DOHH2 (cell line): ENCODE data around the gene OPRL1.
"Not testable (repeated sequence)": the region's sequence is repeated elsewhere in the genome, so short reads cannot be mapped to it uniquely, and the experiment has no call there.

Source experiments
- EZH2phosphoT487 ChIP-seq: fragments of 200-600 bp; sonication (generic); IDR thresholded peaks from 2 replicates; pipeline ENCODE4 v1.6.1; 2017; ENCODE audit warnings: borderline replicate concordance, mild to moderate bottlenecking, antibody characterized with exemption, low read length, moderate library complexity, mixed read lengths
- TF ChIP-seq, protein P1 (sequence below): fragments of 200-600 bp; sonication (generic); IDR thresholded peaks from one replicate; pipeline ENCODE4 v1.5.1; 2014; ENCODE audit warnings: antibody characterized with exemption, mild to moderate bottlenecking, low read depth, low read length; ENCODE audit not compliant: poor library complexity, severe bottlenecking

DNA sequence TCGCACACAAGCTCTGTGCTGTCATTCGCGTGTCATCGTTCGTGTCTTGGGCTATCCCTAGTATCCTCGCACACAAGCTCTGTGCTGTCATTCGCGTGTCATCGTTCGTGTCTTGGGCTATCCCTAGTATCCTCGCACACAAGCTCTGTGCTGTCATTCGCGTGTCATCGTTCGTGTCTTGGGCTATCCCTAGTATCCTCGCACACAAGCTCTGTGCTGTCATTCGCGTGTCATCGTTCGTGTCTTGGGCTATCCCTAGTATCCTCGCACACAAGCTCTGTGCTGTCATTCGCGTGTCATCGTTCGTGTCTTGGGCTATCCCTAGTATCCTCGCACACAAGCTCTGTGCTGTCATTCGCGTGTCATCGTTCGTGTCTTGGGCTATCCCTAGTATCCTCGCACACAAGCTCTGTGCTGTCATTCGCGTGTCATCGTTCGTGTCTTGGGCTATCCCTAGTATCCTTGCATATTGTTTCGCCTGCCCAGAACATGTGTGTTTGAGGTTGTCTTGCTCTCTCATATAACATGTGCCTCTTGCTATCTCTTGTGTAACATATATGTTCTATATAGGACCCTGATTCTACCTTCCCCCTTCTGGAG, 7.4 kb downstream of the OPRL1 start:
- TF ChIP-seq, protein P1, sequence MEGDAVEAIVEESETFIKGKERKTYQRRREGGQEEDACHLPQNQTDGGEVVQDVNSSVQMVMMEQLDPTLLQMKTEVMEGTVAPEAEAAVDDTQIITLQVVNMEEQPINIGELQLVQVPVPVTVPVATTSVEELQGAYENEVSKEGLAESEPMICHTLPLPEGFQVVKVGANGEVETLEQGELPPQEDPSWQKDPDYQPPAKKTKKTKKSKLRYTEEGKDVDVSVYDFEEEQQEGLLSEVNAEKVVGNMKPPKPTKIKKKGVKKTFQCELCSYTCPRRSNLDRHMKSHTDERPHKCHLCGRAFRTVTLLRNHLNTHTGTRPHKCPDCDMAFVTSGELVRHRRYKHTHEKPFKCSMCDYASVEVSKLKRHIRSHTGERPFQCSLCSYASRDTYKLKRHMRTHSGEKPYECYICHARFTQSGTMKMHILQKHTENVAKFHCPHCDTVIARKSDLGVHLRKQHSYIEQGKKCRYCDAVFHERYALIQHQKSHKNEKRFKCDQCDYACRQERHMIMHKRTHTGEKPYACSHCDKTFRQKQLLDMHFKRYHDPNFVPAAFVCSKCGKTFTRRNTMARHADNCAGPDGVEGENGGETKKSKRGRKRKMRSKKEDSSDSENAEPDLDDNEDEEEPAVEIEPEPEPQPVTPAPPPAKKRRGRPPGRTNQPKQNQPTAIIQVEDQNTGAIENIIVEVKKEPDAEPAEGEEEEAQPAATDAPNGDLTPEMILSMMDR: not testable (repeated sequence)
- not testable (repeated sequence) for TF ChIP-seq EZH2phosphoT487
